ENCODE measurements around the gene TASP1.

The TASP1 gene

DNA sequence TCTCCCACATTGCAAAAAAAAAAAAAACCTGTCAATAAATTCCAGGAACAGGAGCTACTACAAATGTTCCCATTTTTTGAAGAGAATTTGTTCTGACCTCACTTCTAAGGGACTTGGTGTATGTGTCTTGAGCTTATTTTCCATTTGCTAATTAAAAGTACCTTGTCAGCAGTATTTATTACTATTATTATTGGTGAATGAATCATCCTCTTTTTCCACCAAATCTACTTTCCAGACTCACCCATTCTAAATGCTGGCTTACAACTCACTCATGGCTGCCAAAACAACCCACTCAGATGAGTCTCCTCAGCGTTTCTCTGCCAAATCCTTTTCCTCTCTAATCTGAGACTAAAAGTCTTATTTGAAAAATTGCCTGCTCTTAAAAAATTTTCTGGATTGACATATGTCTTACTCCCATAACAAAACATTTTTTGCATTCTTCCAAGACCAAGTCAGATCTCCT, 33.2 kb upstream of the TASP1 start:
- Histone ChIP-seq H3K9me3 (ENCODE audit: severe bottlenecking) (no peaks in the 10 kb centered on the region), H3K36me3 (ENCODE audit: low read depth) (no peaks in the 10 kb centered on the region), H3K27me3 (ENCODE audit: insufficient read depth, poor library complexity, severe bottlenecking) (no peaks in the 10 kb centered on the region), H3K4me1 (ENCODE audit: insufficient read depth, poor library complexity, severe bottlenecking) (no peaks in the 10 kb centered on the region), H3K4me3 (ENCODE audit: severe bottlenecking) (no peak overlapping the region), H3K27ac (ENCODE audit: poor library complexity, severe bottlenecking) (no peak overlapping the region)
- DNase-seq (ENCODE audit: low spot score), result no peak
- ATAC-seq (ENCODE audit: low read depth), result no peak
- no peak for TF ChIP-seq CTCF (IDR thresholded peaks at IDR 0.05; ENCODE audit: poor library complexity, severe bottlenecking)

DNA sequence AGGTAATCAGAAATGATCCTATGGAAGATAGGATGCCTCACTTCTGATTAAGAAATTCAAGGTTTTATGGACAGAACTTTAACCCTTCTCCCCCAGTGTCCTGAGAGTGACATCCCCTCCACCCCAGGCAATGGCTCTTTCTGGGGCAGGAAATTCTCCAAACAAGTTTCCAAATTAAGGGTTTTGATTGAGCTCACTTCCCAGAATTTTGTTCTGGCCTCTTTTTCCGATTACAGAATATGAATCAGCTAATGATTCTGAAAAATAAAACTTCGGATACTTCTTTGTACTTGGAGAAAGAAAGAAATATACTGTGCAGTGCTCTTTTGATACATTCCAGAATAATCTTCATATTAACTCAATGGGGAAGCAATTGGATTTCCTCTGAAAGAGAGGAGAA, 32.8 kb upstream of the TASP1 start:
- ATAC-seq (ENCODE audit: low read depth), result no peak
- no peak overlapping the region for H3K27ac ChIP-seq (ENCODE audit: poor library complexity, severe bottlenecking)
- no peaks in the 10 kb centered on the region for H3K36me3 ChIP-seq (ENCODE audit: low read depth)
- no peaks in the 10 kb centered on the region for H3K27me3 ChIP-seq (ENCODE audit: insufficient read depth, poor library complexity, severe bottlenecking)
- TF ChIP-seq CTCF (IDR thresholded peaks at IDR 0.05; ENCODE audit: poor library complexity, severe bottlenecking), result no peak
- no peaks in the 10 kb centered on the region for H3K4me1 ChIP-seq (ENCODE audit: insufficient read depth, poor library complexity, severe bottlenecking)
- DNase-seq (ENCODE audit: low spot score), result no peak
- no peaks in the 10 kb centered on the region for H3K9me3 ChIP-seq (ENCODE audit: severe bottlenecking)
- H3K4me3 ChIP-seq (ENCODE audit: severe bottlenecking), result no peak overlapping the region

- no peaks in the 10 kb centered on the region for H3K4me1 ChIP-seq (ENCODE audit: insufficient read depth, poor library complexity, severe bottlenecking)
- DNase-seq (ENCODE audit: low spot score) (no peak), ATAC-seq (ENCODE audit: low read depth) (no peak)
- H3K4me3 ChIP-seq (ENCODE audit: severe bottlenecking), result no peak overlapping the region
- H3K27me3 ChIP-seq (ENCODE audit: insufficient read depth, poor library complexity, severe bottlenecking), result no peaks in the 10 kb centered on the region
- TF ChIP-seq CTCF (IDR thresholded peaks at IDR 0.05; ENCODE audit: poor library complexity, severe bottlenecking), result no peak
- no peaks in the 10 kb centered on the region for H3K9me3 ChIP-seq (ENCODE audit: severe bottlenecking)
- no peak overlapping the region for H3K27ac ChIP-seq (ENCODE audit: poor library complexity, severe bottlenecking)
- H3K36me3 ChIP-seq (ENCODE audit: low read depth), result no peaks in the 10 kb centered on the region
These were observed 31.4 kb upstream of the TASP1 start for GRCh38 chr20:13670160-13670559.

DNA sequence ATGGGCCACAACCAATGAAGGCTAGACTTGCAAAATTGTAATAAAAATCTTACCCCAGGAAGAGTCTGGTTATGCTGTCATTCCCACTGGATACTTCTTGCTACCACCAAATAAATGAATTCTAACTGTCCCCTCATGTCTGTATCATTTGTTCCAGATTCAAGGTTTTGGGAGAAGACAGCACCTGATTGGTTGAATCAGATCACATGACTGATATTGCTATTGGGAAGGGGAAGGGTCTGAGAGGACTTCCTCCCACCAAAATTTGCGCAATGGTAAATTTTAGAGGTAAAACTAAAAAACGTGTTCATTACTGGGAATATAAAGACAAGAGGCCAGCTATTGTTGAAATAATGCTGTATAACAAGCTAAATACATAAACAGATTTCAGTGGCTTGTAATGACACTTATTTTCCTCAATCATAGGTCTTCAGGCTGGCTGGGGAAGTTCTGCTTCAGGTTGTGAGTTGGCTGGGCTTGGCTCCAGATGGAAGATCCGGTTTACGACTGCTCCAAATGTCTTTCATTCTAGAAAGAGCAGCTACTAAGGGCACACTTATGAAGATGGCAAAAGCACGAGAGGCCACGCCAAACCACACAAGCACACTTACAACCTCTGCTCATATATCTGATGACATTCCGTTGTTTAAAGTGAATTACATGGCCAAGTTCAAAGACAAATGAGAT, 27.1 kb upstream of the TASP1 start:
- no peak for ATAC-seq (ENCODE audit: low read depth)
- Histone ChIP-seq H3K36me3 (ENCODE audit: low read depth) (no peaks in the 10 kb centered on the region), H3K27me3 (ENCODE audit: insufficient read depth, poor library complexity, severe bottlenecking) (no peaks in the 10 kb centered on the region), H3K4me3 (ENCODE audit: severe bottlenecking) (no peak overlapping the region), H3K4me1 (ENCODE audit: insufficient read depth, poor library complexity, severe bottlenecking) (no peaks in the 10 kb centered on the region), H3K9me3 (ENCODE audit: severe bottlenecking) (no peaks in the 10 kb centered on the region), H3K27ac (ENCODE audit: poor library complexity, severe bottlenecking) (no peak overlapping the region)
- DNase-seq (ENCODE audit: low spot score), result no peak
- no peak for TF ChIP-seq CTCF (IDR thresholded peaks at IDR 0.05; ENCODE audit: poor library complexity, severe bottlenecking)

GRCh38 chr20:13661070-13661685, 22.4 kb upstream of the TASP1 start:
- Histone ChIP-seq H3K27me3 (ENCODE audit: insufficient read depth, poor library complexity, severe bottlenecking) (no peaks in the 10 kb centered on the region), H3K9me3 (ENCODE audit: severe bottlenecking) (no peaks in the 10 kb centered on the region)
- ATAC-seq (ENCODE audit: low read depth), result no peak

More at GRCh38 chr20:13661070-13661685, 22.4 kb upstream of the TASP1 start:
- TF ChIP-seq CTCF (IDR thresholded peaks at IDR 0.05; ENCODE audit: poor library complexity, severe bottlenecking), result no peak
- Histone ChIP-seq H3K36me3 (ENCODE audit: low read depth) (no peaks in the 10 kb centered on the region), H3K27ac (ENCODE audit: poor library complexity, severe bottlenecking) (no peak overlapping the region), H3K4me1 (ENCODE audit: insufficient read depth, poor library complexity, severe bottlenecking) (no peaks in the 10 kb centered on the region), H3K4me3 (ENCODE audit: severe bottlenecking) (no peak overlapping the region)
- no peak for DNase-seq (ENCODE audit: low spot score)

Data from RWPE2 (cell line).